Lower lobe of right lung (tissue), 2 donors: Measurements from ENCODE around the gene SLC7A14. TPM values are rescaled to one million over a fixed set of nuclear protein-coding genes. Genes with fewer than 3 reads are reported as not detected.

ENCODE experiments used
- ATAC-seq, 2 donors: fragments of 200-7000 bp; cut with Tn5 transposase; one replicate each; pipeline ENCODE4 v1.9.1; 2020 to 2022; ENCODE audit warnings: mild to moderate bottlenecking in 2 of 2, moderate library complexity in 2 of 2
- DNase-seq: peaks from one replicate; pipeline ENCODE4 v3.0.0-alpha.2; 2020
- H3K27ac ChIP-seq: fragments of 200-600 bp; one replicate; pipeline ENCODE4 v1.8.0; 2022
- H3K27me3 ChIP-seq: fragments of 200-600 bp; one replicate; pipeline ENCODE4 v1.8.0; 2022; ENCODE audit warnings: low read depth
- H3K36me3 ChIP-seq: fragments of 200-600 bp; one replicate; pipeline ENCODE4 v1.8.0; 2022; ENCODE audit warnings: mild to moderate bottlenecking
- H3K4me1 ChIP-seq: fragments of 200-600 bp; one replicate; pipeline ENCODE4 v1.8.0; 2022
- H3K4me3 ChIP-seq: fragments of 200-600 bp; one replicate; pipeline ENCODE4 v1.8.0; 2022; ENCODE audit warnings: mild to moderate bottlenecking
- H3K9me3 ChIP-seq: fragments of 200-600 bp; one replicate; pipeline ENCODE4 v1.8.0; 2022
- CTCF ChIP-seq: fragments of 200-600 bp; IDR thresholded peaks from one replicate; pipeline ENCODE4 v1.8.0; 2022; ENCODE audit warnings: antibody characterized with exemption, mild to moderate bottlenecking
- intact Hi-C: fragments of 100-400 bp; cut with DNase I; formaldehyde crosslinking; loops from one replicate; pipeline ENCODE4 v1.11.0; 2022
- total RNA-seq: library from RNA; stranded (reverse); fragmentation: NEBNext Ultra II Directional; extraction: Animal tissue kit (Norgen Biotek cat#: 25700); gene quantifications from one replicate; pipeline ENCODE4 v1.2.1, GENCODE V29; 2021
- donor health status: DM: no; HTN: yes; CAD: no; lungs with severe emphysema.

SLC7A14 gene
- total RNA-seq, 1 donor from 2014 or later: 0.06 TPM

GRCh38 chr3:170520996-170521395 is 64.9 kb downstream of the SLC7A14 start:
- Histone ChIP-seq H3K27ac (no peak overlapping the region), H3K9me3 (no peaks in the 10 kb centered on the region), H3K4me3 (no peak overlapping the region), H3K36me3 (no peaks in the 10 kb centered on the region), H3K27me3 (no peaks in the 10 kb centered on the region), H3K4me1 (no peaks in the 10 kb centered on the region)
- DNase-seq (no peak), ATAC-seq (no peak)
- intact Hi-C loops: no loop called here
- TF ChIP-seq CTCF: no peak

GRCh38 chr3:170517242-170517945 is 68.5 kb downstream of the SLC7A14 start:
- H3K9me3 ChIP-seq: no peaks in the 10 kb centered on the region
- DNase-seq (no peak), ATAC-seq (no peak)
- H3K27me3 ChIP-seq: peaks cover 5% of the 10 kb centered on the region
- intact Hi-C loops: no loop called here
- TF ChIP-seq CTCF: no peak
- no peak overlapping the region for H3K27ac ChIP-seq
- H3K36me3 ChIP-seq: no peaks in the 10 kb centered on the region
- no peak overlapping the region for H3K4me3 ChIP-seq
- no peaks in the 10 kb centered on the region for H3K4me1 ChIP-seq

GRCh38 chr3:170513642-170514041 is 72.2 kb downstream of the SLC7A14 start:
- Histone ChIP-seq H3K27ac (no peak overlapping the region), H3K4me3 (no peak overlapping the region), H3K9me3 (no peaks in the 10 kb centered on the region), H3K4me1 (no peaks in the 10 kb centered on the region), H3K36me3 (no peaks in the 10 kb centered on the region), H3K27me3 (peaks cover 5% of the 10 kb centered on the region)
- TF ChIP-seq CTCF: no peak
- DNase-seq: no peak
- intact Hi-C loops: no loop called here
- no peak for ATAC-seq

GRCh38 chr3:170511371-170511770 is 74.5 kb downstream of the SLC7A14 start:
- Histone ChIP-seq H3K4me1 (no peaks in the 10 kb centered on the region), H3K4me3 (no peak overlapping the region), H3K27ac (no peak overlapping the region), H3K36me3 (no peaks in the 10 kb centered on the region), H3K27me3 (peaks cover 5% of the 10 kb centered on the region), H3K9me3 (no peaks in the 10 kb centered on the region)
- intact Hi-C loops: no loop called here
- ATAC-seq (no peak), DNase-seq (no peak)
- no peak for TF ChIP-seq CTCF

- Histone ChIP-seq H3K9me3 (no peaks in the 10 kb centered on the region), H3K4me3 (no peak overlapping the region), H3K36me3 (no peaks in the 10 kb centered on the region), H3K27ac (no peak overlapping the region), H3K27me3 (no peaks in the 10 kb centered on the region), H3K4me1 (no peaks in the 10 kb centered on the region)
- ATAC-seq (no peak), DNase-seq (no peak)
- no peak for TF ChIP-seq CTCF
- intact Hi-C loops: no loop called here
These were observed 77.0 kb downstream of the SLC7A14 start for GRCh38 chr3:170508839-170509238.
